GM19193 (cell line): ENCODE results near the gene CCDC63.

Source experiments
- POLR2A ChIP-seq: IDR thresholded peaks from 4 replicates; pipeline ENCODE4 v1.6.1; 2011; ENCODE audit not compliant: insufficient read depth, insufficient read length; ENCODE audit errors: extremely low read depth

Gene CCDC63

GRCh38 chr12:110846615-110847566 lies at the start of gene CCDC63:
CCDC63 (plus strand) TSS chr12:110846987; CDS start chr12:110852955, 5,968 bp downstream.
- TF ChIP-seq POLR2A: no peak

GRCh38 chr12:110798461-110798860 lies 48.3 kb upstream of the CCDC63 start:
- TF ChIP-seq POLR2A: no peak

- no peak for TF ChIP-seq POLR2A
Measured at GRCh38 chr12:110802489-110802888, 44.3 kb upstream of the CCDC63 start.

GRCh38 chr12:110804406-110804805 lies 42.4 kb upstream of the CCDC63 start:
- TF ChIP-seq POLR2A: no peak

GRCh38 chr12:110807640-110808039 lies 39.1 kb upstream of the CCDC63 start:
- no peak for TF ChIP-seq POLR2A

- no peak for TF ChIP-seq POLR2A
Measured at GRCh38 chr12:110809149-110809548, 37.6 kb upstream of the CCDC63 start.

- TF ChIP-seq POLR2A: no peak
Measured at GRCh38 chr12:110811972-110812371, 34.8 kb upstream of the CCDC63 start.

- no peak for TF ChIP-seq POLR2A
Measured at GRCh38 chr12:110813285-110813684, 33.5 kb upstream of the CCDC63 start.

GRCh38 chr12:110813756-110814155 lies 33.0 kb upstream of the CCDC63 start:
- no peak for TF ChIP-seq POLR2A

GRCh38 chr12:110816248-110816647 lies 30.5 kb upstream of the CCDC63 start:
- no peak for TF ChIP-seq POLR2A

GRCh38 chr12:110816779-110817178 lies 30.0 kb upstream of the CCDC63 start:
- no peak for TF ChIP-seq POLR2A

GRCh38 chr12:110818511-110818910 lies 28.3 kb upstream of the CCDC63 start:
- no peak for TF ChIP-seq POLR2A

GRCh38 chr12:110819150-110819549 lies 27.6 kb upstream of the CCDC63 start:
- TF ChIP-seq POLR2A: no peak

GRCh38 chr12:110819646-110820045 lies 27.1 kb upstream of the CCDC63 start:
- no peak for TF ChIP-seq POLR2A

GRCh38 chr12:110821917-110822316 lies 24.9 kb upstream of the CCDC63 start:
- TF ChIP-seq POLR2A: no peak

GRCh38 chr12:110822821-110823415 lies 23.9 kb upstream of the CCDC63 start:
- no peak for TF ChIP-seq POLR2A
